HG03378 (cell line): ENCODE measurements around the gene DTHD1.

ENCODE experiments used
- ATAC-seq: cut with Tn5 transposase; IDR thresholded peaks from one replicate; pipeline ENCODE4 v1.9.1; 2021; ENCODE audit warnings: mild to moderate bottlenecking, moderate library complexity; ENCODE audit not compliant: unreplicated experiment

Gene DTHD1

DNA sequence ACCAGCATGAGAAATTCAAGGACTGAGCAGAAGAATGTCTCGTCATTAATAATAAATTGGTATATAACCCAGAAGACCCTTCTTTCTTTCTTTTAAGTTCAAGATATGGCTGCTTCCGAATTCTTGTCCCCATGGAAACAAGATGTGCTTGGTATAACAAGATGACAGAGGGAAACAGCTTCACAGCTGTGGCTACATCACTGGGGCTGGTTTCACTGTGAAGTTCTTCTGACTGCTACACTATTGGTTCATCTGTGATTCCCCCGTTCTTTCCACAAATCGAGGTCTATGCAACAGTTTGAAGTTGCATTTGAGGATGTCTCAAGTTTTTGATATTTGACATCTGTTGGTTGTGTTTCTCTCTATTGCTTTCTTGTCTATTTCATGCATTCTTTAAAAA lies 12.3 kb upstream of the DTHD1 start:
- no peak for ATAC-seq

DNA sequence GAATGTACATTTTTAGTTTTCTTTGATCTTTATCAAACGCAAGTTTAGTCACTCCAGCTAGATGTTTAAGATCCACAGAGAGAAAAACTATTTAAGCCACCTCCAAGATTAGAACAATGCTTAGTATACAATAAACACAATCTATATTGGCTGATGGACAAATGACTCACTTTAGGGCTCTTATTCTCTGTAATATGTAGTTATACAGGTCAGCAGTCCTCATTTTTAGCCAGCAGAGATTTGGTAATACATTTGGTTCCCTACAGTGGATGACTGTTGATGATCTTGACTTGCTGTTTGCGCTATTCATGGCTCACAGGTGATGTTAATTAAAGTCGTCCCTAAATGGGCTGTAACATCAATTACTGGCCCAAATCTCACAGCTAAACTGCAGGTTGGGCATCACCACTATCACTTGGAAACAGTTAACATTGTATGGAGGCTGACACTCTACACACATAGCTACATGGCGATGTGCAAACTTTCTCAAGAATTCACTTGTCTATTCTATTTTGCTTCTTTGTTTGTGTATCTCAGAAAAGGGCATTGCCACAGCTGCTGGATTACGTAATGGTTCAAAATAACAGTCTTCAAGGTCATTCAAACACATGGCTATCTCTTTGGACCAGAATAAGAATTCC lies 11.8 kb upstream of the DTHD1 start:
- ATAC-seq, result no peak

DNA sequence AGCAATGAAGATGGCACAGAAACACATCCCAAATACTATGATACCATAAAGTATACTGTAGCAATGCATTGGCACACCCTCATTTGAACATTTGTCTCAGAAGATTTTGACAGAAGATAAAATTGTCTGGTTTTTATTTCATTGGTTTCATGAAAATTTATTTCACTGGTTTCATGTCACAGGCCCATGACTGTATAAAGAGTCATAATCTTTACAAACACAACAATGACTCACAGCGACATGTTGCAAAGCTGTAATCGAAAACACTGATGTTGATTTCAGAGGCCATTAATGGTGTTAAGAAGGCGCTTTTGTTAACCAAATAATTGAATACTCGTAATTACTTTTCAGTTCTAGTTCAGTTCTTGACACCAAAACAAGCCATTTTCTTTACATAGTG lies 8.1 kb upstream of the DTHD1 start:
- ATAC-seq, result no peak

DNA sequence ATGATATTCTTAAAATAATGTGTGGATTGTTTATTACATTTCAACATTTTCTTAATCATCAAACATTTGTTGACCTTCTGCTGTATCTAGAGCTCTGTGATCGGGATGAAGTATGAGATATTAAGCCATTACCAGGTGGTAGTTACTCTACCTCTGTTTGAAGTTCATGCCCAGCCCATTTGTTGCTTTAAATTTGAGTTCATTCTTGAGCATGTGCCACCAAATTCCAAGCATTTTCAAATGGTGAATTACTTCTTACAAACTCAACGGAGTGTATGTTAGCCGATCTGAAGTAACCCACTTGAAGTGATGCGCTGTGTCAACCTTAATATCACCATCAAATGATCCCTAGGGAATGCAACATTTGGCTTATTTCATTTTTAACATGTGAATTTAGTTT lies 7.3 kb upstream of the DTHD1 start:
- ATAC-seq, result no peak

DNA sequence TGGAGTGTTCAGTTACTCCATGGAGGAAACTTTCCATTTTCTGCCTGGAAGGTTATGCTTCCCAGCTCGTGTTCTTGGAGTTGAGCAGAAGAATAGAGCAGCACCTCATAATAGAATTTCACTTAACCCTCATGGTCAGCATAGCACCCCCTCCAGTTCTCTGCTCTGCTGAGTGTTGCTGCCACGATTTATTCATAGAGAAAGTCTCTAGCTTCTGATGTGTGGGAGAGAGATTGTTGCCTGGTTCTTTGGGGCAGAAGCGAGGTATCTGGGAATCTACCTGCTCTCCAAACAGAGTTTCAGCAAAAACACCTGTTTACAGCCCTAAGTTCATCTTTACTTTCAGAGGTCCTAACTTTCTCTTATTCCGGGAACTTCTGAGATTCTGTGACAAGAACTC lies 3.9 kb upstream of the DTHD1 start:
- ATAC-seq, result peak; percentile 41

DNA sequence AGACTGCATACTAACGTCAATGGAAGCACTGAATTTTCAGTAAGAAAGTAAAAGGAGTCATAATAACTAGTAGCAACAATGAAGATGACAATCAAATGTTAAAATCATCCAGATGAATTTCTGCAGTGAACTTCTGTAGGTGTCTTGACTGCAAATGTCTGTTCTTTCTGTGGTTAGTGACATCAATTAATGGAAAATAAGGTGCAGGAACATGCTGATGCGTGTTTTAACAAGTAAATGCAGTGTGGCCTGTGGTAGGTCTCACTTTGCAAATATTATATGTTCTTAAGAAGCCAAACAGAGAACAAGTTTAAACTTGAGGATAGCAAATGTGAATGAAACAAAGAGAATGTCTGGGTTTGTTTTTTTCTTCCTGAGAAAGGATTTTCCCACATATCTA lies 2.6 kb upstream of the DTHD1 start:
- no peak for ATAC-seq

DNA sequence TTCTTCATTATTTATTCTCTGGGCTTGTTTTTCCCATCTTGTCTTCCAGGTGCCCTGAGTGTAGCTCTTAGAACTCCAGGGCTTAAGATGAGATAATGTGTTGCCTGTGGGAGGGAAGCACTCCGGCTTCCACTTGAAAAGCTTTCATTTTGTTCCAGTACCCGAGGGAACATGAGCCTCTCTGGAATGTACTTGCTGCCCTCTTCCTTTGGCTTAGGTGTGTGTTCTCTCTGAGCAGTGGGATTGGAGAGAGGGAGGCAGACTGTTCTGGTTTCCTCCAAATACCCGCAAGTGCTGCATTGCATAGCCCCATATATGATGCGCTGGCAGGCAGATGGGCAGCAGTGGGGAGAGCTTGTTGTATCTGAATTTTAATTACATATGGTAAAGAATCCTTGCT lies 861 bp upstream of the DTHD1 start:
- ATAC-seq, result no peak

DNA sequence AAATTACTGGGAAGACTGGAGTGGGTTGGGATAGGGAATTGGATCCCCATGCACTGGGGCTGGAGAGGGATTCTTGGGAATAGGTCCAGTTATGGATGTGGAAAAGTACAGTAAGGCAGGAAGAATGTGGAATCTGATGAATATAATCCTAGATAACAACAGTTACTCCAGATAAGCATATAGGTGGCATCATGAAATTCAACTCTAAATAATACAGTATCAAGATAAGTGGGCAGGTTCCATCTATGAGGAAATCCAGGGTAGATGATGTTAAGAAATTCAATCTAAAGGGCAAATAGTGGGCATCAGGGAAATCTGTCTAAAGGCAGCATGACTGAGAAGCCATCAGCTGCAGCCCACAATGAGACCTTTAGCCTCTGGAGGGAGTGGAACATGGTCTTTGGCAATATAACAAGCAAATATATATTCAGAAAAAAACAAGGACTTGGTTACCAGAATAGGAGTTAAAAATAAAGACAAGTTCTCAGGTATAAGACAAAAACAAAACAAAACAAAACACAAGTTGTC lies 1.2 kb downstream of the DTHD1 start:
- ATAC-seq, result no peak

DNA sequence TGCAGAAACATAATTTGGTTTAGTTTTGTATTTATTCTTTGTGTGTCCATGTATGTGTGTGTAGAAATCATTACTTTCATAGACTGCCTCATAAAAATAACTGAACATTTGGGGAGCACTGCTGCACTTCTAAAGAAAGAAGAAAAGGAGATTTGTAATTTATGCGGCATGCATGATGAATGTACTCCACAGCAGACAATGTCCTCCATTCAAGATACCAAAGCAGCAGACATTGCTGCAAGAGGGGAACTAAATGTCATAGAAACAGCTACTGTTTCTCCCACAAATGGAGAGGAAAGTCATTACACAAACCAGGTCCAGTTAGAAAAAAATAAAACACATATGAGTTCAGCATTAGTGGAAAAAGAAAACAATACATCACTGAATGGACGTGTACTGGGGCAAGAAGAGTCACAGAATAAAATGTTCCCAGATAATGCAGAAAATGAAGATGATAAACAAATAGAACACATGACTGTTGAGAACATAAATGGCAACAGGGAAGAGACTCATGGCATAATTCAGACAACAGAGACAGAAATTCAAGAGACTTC lies 2.6 kb downstream of the DTHD1 start:
- no peak for ATAC-seq

DNA sequence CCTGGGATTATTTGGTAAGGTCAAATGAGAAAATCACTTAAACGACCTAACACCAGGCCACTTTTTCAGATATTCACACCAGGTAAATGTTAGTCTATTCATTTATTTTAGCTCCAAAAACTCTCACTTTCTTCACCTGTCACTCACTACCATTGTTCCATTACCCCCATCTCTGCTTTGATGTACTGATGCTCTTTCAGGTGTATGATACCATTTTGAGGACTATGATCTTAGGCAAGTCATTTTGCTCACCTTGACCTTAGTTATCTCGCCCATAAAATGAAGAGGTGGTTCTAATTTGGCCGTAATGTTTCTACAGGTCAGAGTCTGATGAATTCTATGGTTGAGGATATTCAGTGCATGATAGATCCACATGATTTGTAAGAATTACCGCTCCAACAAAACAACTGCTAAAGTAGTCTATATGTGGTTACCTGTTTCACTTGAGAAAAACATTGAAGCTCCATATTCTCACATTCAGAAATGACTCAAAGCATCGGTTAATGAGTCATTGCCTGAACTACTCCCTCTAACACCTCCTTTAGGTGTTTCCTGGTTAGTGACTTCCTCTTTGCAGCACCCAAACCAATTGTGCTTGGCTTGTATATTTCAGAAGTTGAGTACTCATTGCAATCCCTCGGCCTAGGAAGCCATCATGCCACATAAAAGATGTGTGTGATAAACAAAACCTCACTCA lies 4.5 kb downstream of the DTHD1 start:
- ATAC-seq, result peak; percentile 98

DNA sequence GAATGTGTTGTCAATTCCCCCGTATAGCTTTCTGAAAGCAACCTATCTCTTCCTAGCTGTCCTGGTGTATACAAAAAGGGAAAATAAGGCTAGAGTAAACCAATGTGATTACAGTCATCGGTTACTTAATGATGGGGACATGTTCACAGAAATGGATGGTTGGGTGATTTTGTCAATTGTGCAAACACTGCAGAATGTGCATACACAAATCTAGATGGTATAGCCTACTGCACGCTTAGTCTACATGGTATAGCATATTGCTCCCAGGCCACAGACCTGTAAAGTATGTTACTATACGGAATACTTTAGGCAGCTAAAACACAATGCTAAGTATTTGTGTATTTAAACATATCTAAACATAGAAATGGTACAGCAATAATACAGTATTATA lies 5.1 kb downstream of the DTHD1 start:
- no peak for ATAC-seq

DNA sequence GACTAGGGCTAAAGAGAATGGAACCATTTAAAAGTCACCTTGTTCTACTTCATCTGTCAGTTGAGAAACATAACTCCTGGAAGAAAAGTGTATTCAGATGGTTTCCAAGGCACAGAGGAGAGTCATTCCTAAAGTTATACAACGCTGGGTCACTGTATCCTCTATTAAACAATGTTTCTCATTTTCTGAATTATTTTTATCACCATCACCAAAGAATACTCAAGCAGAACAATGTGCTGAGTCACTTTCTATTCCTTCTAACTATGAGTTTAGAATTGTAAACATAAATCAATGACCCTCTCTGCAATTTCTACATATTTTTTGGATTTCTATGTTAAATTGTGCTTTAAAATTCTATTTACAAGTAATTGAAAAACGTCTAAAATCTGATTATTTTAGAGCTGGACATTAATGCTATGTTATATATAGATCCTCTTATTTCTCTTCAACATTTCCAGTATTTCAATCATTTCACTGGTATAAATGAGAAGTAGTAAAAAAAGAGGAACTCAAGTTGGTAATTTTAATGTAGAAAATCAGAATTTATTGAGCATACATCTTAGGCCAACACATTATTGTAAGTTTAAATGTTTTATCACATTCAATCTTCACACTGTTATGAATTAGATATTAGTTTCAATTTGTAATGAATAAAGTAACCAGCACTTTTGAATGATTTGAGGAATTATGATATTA lies 7.5 kb downstream of the DTHD1 start:
- ATAC-seq, result no peak

DNA sequence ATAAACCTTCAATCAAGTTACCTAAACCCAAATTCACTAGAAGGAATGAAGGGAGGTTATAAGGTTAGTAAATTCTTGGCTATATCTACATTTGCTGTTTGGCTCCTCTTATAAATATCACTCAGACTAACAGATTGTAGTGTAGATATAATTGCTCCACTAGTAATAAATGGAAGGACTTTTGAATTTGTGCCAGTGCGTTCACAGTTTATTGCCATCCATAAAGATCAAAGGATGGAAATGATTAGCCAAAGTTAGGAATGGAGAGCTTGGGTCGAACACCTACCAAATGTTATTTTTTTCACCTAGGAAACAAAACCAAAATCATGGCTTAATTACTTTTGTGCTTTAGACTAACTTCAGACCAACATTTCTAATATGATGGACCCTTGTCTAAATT lies 9.2 kb downstream of the DTHD1 start:
- no peak for ATAC-seq

DNA sequence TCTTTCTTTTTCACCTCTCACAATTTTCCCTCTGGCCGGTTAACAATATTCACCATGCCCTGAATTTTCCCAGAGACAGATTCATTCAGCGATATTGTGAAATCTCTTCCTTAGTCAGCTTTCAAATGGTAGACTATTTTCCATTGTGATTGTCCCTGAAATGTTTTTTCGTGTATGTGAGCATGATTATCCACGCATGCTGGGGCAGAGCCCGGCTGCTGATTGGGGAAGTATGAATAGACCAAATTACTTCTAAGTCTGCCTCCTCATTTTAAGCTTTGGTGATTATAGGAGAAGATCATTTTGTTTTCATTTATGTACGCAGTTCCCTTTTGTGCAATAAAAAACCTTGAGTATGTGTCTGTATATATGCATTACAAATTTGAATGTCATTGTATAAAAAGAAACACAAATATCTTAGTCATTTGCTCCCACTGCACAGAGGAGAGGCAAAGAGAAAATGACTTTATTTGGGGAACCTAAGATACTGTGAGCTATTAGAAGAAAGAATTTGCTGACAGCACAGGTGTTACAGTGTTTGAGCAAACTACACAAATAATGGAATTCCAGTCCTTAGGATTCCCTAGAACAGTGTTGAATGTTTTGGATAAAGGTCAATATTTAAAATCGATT lies 11.3 kb downstream of the DTHD1 start:
- ATAC-seq, result no peak

DNA sequence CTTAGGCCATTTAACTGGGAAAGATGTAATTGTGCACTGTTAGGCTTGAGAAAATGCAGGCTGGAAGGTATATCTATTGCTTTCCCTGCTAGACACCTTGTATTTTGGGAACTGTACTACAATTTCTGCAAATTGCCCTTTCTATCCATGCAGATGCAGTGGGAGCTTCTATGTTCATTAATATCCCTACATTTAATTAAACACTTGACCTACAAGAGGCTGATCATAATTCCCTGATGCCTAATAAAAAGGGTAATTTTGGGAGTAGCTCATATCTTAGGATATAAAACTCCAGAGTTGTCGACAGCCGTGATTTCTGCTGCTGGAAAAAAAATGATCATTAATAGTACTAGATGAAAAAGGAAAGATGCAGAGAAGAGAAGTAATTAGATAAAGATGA lies 19.7 kb downstream of the DTHD1 start:
- ATAC-seq, result no peak

DNA sequence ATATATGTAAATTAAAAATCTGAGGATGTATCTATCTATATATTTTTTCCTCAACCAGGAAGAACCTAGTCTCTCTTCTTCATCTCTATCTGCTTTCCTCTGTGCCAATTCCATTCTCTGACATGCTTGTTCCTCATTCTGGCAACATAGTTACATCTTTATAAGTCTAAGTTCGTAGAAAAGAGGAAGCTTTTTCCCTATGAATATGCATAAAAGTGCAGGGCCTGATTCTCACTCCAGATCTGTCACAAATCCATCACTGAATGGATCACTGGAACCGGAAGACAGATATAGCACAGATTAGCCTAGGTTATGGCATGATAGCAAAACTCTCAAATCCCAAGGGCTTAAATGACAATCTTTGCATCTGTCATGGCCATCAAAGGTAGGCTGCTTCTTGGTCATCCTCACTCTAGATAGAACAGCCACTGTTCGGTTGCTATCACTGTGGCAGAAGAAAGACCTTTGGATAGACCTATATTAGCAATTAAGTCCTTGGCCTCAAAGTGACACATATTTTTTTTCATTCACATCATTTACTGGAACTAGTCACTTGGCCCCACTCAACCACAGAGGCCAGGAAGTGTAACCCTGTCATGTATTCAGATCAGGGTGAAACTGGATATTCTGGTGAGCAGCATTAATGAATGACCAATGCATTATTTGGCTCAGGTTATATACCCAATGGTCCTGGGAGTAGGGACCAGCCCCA lies 22.2 kb downstream of the DTHD1 start:
- peak; percentile 94 for ATAC-seq

DNA sequence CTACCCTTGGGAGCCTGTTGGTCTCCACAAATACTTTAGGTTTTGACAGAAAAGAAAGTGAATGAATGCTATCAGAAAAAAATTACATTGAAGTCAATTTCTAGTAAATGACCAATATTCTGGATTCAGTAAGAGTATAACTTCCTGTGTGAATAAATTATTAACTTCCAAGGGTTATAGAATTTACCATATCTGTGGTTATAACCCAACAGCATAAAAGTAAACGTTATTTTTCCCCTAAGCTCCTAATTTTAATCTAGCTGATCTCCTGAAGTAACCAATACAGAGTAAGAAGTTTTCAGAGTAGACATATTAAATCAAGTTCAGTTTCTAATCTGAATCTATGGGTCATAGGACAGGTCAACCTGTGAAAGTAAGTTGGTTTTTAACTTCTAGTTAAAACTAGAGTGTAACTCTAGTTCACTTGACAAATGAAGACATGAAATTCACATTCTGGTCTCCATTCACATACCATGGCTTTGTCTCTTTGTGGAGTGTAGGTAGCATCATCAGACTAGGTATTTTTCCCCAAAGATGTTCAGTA lies 22.8 kb downstream of the DTHD1 start:
- peak; percentile 59 for ATAC-seq

DNA sequence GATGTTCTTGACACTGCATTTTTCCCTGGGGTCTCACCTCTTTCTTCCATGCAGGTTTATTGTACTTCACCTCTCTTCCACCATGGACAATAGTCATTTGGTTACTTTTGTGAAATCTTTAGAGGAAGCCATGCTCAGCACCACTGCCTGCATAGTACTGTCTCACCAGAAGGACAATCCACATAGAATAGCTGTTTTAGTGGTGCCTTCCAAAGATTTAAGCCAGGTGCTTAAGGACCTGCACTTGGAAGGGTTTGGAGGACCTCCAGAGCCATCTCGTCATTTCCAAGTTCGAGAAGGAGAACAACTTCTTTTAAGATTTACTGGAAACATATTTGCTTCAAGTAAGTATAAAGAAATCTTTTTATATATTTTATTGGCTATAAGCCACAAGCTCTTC lies 26.7 kb downstream of the DTHD1 start:
- no peak for ATAC-seq

DNA sequence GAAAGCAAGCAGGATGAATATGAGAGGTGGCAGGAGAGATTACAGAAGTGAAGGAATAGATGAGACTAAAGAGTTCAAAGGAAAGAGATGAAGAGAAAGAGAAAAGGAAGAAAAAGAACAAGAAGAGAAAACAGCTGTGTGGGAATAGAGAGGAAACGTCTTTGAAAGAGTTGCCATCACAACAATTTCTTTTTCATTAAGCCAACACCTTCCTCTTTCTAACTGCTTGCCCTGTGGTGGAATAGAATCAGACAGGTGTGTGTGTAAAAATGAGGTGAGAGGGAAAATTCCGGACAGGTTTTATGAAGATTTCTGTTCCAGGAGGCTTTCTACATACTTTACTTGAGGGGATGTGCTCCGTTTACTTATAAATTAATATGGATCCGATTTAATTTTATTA lies 28.8 kb downstream of the DTHD1 start:
- no peak for ATAC-seq

DNA sequence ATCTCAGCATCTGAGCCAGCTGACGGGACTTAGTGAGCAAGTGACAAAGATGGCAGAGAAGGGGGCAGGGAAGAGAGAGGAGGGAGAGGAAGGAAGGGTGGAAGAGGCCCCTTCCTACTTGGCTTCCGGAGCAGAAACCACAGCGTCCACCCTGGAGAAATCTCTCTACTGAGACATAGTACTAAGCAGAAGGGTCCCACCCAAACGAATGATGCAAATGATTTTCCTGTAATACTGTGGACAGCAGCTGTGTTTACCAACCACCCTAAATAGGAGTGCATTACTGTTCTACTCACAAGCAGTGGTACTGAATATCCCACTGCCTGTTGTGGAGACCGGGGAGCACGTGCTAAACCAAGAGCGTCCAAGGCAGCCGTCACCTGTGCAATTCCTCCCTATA lies 29.4 kb downstream of the DTHD1 start:
- ATAC-seq, result peak; percentile 88
